Activated CD4-positive, CD25-positive, alpha-beta regulatory T cell treated with anti-CD3 and anti-CD28 coated beads, Interleukin-2, amount 50 U/mL, for 24 hours (primary cell): ENCODE results near the gene KIAA0825.
"Not testable (repeated sequence)": the region's sequence is repeated elsewhere in the genome, so short reads cannot be mapped to it uniquely, and the experiment has no call there.

Experiments used
- ATAC-seq, 2 donors: fragments of 150-1000 bp; cut with Tn5 transposase; one replicate each; pipeline ENCODE4 v1.10.0; 2021; ENCODE audit warnings: mild to moderate bottlenecking in 1 of 2, moderate library complexity in 1 of 2

KIAA0825 gene

GRCh38 chr5:94577466-94578245 is 40.7 kb downstream of the KIAA0825 start:
- no peak for ATAC-seq

GRCh38 chr5:94575196-94575595 is 43.2 kb downstream of the KIAA0825 start:
- peak; percentile 71 to 87 for ATAC-seq

GRCh38 chr5:94573349-94573748 is 45.1 kb downstream of the KIAA0825 start:
- not testable (repeated sequence) for ATAC-seq

- ATAC-seq = no peak
Measured at GRCh38 chr5:94571415-94571814, 47.0 kb downstream of the KIAA0825 start.

GRCh38 chr5:94564812-94565211 is 53.6 kb downstream of the KIAA0825 start:
- no peak for ATAC-seq

- ATAC-seq = no peak
Measured at GRCh38 chr5:94562327-94562971, 56.0 kb downstream of the KIAA0825 start.

GRCh38 chr5:94558028-94558427 is 60.4 kb downstream of the KIAA0825 start:
- ATAC-seq = no peak

- no peak for ATAC-seq
Measured at GRCh38 chr5:94551858-94552257, 66.5 kb downstream of the KIAA0825 start.

- ATAC-seq = no peak
Measured at GRCh38 chr5:94545870-94546625, 72.4 kb downstream of the KIAA0825 start.

GRCh38 chr5:94544875-94545547 is 73.4 kb downstream of the KIAA0825 start:
- no peak for ATAC-seq

- no peak for ATAC-seq
Measured at GRCh38 chr5:94544031-94544650, 74.3 kb downstream of the KIAA0825 start.

- ATAC-seq = no peak
Measured at GRCh38 chr5:94540856-94541494, 77.4 kb downstream of the KIAA0825 start.

- no peak for ATAC-seq
Measured at GRCh38 chr5:94538260-94538659, 80.1 kb downstream of the KIAA0825 start.

GRCh38 chr5:94526706-94527105 is 91.7 kb downstream of the KIAA0825 start:
- no peak for ATAC-seq

GRCh38 chr5:94524841-94525697 is 93.3 kb downstream of the KIAA0825 start:
- ATAC-seq = peak; percentile 59 to 67

- ATAC-seq = no peak
Measured at GRCh38 chr5:94523018-94523417, 95.4 kb downstream of the KIAA0825 start.

- no peak for ATAC-seq
Measured at GRCh38 chr5:94522117-94522516, 96.3 kb downstream of the KIAA0825 start.

- no peak for ATAC-seq
Measured at GRCh38 chr5:94517490-94518488, 100.6 kb downstream of the KIAA0825 start.

- ATAC-seq = no peak
Measured at GRCh38 chr5:94516148-94516547, 102.3 kb downstream of the KIAA0825 start.
